GM12865 (cell line): ENCODE results near the gene CDC14A.

Experiments
- DNase-seq: peaks from one replicate; pipeline ENCODE4 v3.0.0; 2010; ENCODE audit warnings: low read depth
- H3K4me3 ChIP-seq: 2 replicates; pipeline ENCODE4 v1.5.1; 2011; ENCODE audit warnings: mild to moderate bottlenecking, low read depth, low read length, control low read depth
- CTCF ChIP-seq: IDR thresholded peaks from 2 replicates; pipeline ENCODE4 v1.5.1; 2011; ENCODE audit warnings: low read length, control low read depth, low read depth, inconsistent platforms; ENCODE audit not compliant: insufficient read depth; ENCODE audit errors: missing control alignments

The CDC14A gene

GRCh38 chr1:100455478-100456072 lies 103.3 kb downstream of the CDC14A start:
- peak; percentile 29 for TF ChIP-seq CTCF
- H3K4me3 ChIP-seq, result no peak overlapping the region
- no peak for DNase-seq

- DNase-seq, result no peak
These were observed 104.6 kb downstream of the CDC14A start for GRCh38 chr1:100456880-100457279.

GRCh38 chr1:100457683-100458082 lies 105.4 kb downstream of the CDC14A start:
- no peak overlapping the region for H3K4me3 ChIP-seq
- no peak for DNase-seq
- TF ChIP-seq CTCF, result no peak

More at GRCh38 chr1:100456880-100457279, 104.6 kb downstream of the CDC14A start:
- TF ChIP-seq CTCF, result no peak
- H3K4me3 ChIP-seq, result no peak overlapping the region

GRCh38 chr1:100458661-100459357 lies 106.5 kb downstream of the CDC14A start:
- DNase-seq, result no peak

GRCh38 chr1:100459358-100460114 lies 107.2 kb downstream of the CDC14A start:
- DNase-seq, result peak; percentile 86
- peak; percentile 86 for TF ChIP-seq CTCF
- no peak overlapping the region for H3K4me3 ChIP-seq

More at GRCh38 chr1:100458661-100459357, 106.5 kb downstream of the CDC14A start:
- no peak overlapping the region for H3K4me3 ChIP-seq
- no peak for TF ChIP-seq CTCF

- no peak overlapping the region for H3K4me3 ChIP-seq
- TF ChIP-seq CTCF, result no peak
- no peak for DNase-seq
These were observed 108.9 kb downstream of the CDC14A start for GRCh38 chr1:100461222-100461621.
